ENCODE data around the gene HSPB8.

The HSPB8 gene

GRCh38 chr12:119179335-119180021, 747 bp downstream of the HSPB8 start:
- DNase-seq: no peak
- TF ChIP-seq GATA1 (IDR thresholded peaks at IDR 0.05; ENCODE audit: low read depth, low read length): no peak

- TF ChIP-seq POLR2A (IDR thresholded peaks at IDR 0.05; ENCODE audit: low read length): no peak
Measured at GRCh38 chr12:119180380-119181040, 1.8 kb downstream of the HSPB8 start.

GRCh38 chr12:119181202-119181601, 2.5 kb downstream of the HSPB8 start:
- DNase-seq: no peak
- TF ChIP-seq GATA1 (IDR thresholded peaks at IDR 0.05; ENCODE audit: low read depth, low read length) (no peak), POLR2A (IDR thresholded peaks at IDR 0.05; ENCODE audit: low read length) (no peak)

More at GRCh38 chr12:119180380-119181040, 1.8 kb downstream of the HSPB8 start:
- DNase-seq: no peak

GRCh38 chr12:119181944-119182343, 3.2 kb downstream of the HSPB8 start:
- no peak for DNase-seq
- TF ChIP-seq GATA1 (IDR thresholded peaks at IDR 0.05; ENCODE audit: low read depth, low read length) (no peak), POLR2A (IDR thresholded peaks at IDR 0.05; ENCODE audit: low read length) (no peak)

- TF ChIP-seq GATA1 (IDR thresholded peaks at IDR 0.05; ENCODE audit: low read depth, low read length) (no peak), POLR2A (IDR thresholded peaks at IDR 0.05; ENCODE audit: low read length) (no peak)
- DNase-seq: no peak
Measured at GRCh38 chr12:119182701-119183493, 4.2 kb downstream of the HSPB8 start.

GRCh38 chr12:119183942-119184695, 5.4 kb downstream of the HSPB8 start:
- TF ChIP-seq GATA1 (IDR thresholded peaks at IDR 0.05; ENCODE audit: low read depth, low read length): no peak
- TF ChIP-seq POLR2A (IDR thresholded peaks at IDR 0.05; ENCODE audit: low read length): no peak
- no peak for DNase-seq

GRCh38 chr12:119195256-119195655, 16.5 kb downstream of the HSPB8 start:
- DNase-seq: no peak
- no peak for TF ChIP-seq POLR2A (IDR thresholded peaks at IDR 0.05; ENCODE audit: low read length)
- TF ChIP-seq GATA1 (IDR thresholded peaks at IDR 0.05; ENCODE audit: low read depth, low read length): no peak

GRCh38 chr12:119198440-119198839, 19.7 kb downstream of the HSPB8 start:
- TF ChIP-seq POLR2A (IDR thresholded peaks at IDR 0.05; ENCODE audit: low read length) (no peak), GATA1 (IDR thresholded peaks at IDR 0.05; ENCODE audit: low read depth, low read length) (no peak)
- DNase-seq: no peak

- DNase-seq: no peak
- TF ChIP-seq GATA1 (IDR thresholded peaks at IDR 0.05; ENCODE audit: low read depth, low read length) (no peak), POLR2A (IDR thresholded peaks at IDR 0.05; ENCODE audit: low read length) (no peak)
Measured at GRCh38 chr12:119200601-119201000, 21.9 kb downstream of the HSPB8 start.

GRCh38 chr12:119201789-119202543, 23.2 kb downstream of the HSPB8 start:
- no peak for DNase-seq
- no peak for TF ChIP-seq POLR2A (IDR thresholded peaks at IDR 0.05; ENCODE audit: low read length)
- no peak for TF ChIP-seq GATA1 (IDR thresholded peaks at IDR 0.05; ENCODE audit: low read depth, low read length)

- no peak for TF ChIP-seq POLR2A (IDR thresholded peaks at IDR 0.05; ENCODE audit: low read length)
- no peak for TF ChIP-seq GATA1 (IDR thresholded peaks at IDR 0.05; ENCODE audit: low read depth, low read length)
Measured at GRCh38 chr12:119202544-119202943, 23.8 kb downstream of the HSPB8 start.

GRCh38 chr12:119204131-119204530, 25.4 kb downstream of the HSPB8 start:
- no peak for DNase-seq
- TF ChIP-seq POLR2A (IDR thresholded peaks at IDR 0.05; ENCODE audit: low read length): no peak

More at GRCh38 chr12:119202544-119202943, 23.8 kb downstream of the HSPB8 start:
- DNase-seq: no peak

GRCh38 chr12:119204671-119205285, 26.0 kb downstream of the HSPB8 start:
- DNase-seq: no peak
- TF ChIP-seq POLR2A (IDR thresholded peaks at IDR 0.05; ENCODE audit: low read length) (no peak), GATA1 (IDR thresholded peaks at IDR 0.05; ENCODE audit: low read depth, low read length) (no peak)

Measured in erythroblast (primary cell).